Ovary (tissue), 9 donors: ENCODE data around the gene SGMS1. TPM values are rescaled to one million over a fixed set of nuclear protein-coding genes. Genes with fewer than 3 reads are reported as not detected.
"Not testable (repeated sequence)": the region's sequence is repeated elsewhere in the genome, so short reads cannot be mapped to it uniquely, and the experiment has no call there.

ENCODE experiments used
- DNase-seq, 5 donors: peaks; one replicate each; pipeline ENCODE4 v3.0.0-alpha.2; 2019 to 2020
- H3K27ac ChIP-seq, 2 donors: fragments of 200-600 bp; one replicate each; pipeline versions ENCODE4 v1.5.1 to v1.8.0; 2019 to 2022
- H3K27me3 ChIP-seq: fragments of 200-600 bp; one replicate; pipeline ENCODE4 v1.8.0; 2022
- H3K36me3 ChIP-seq: fragments of 200-600 bp; sonication (generic); one replicate; pipeline ENCODE4 v1.5.1; 2019
- H3K4me1 ChIP-seq: one replicate; pipeline ENCODE4 v1.8.1; 2013; ENCODE audit warnings: mild to moderate bottlenecking, moderate library complexity; ENCODE audit not compliant: insufficient read depth
- H3K4me3 ChIP-seq: fragments of 200-600 bp; sonication (generic); one replicate; pipeline ENCODE4 v1.5.1; 2017
- H3K9me3 ChIP-seq, 2 donors: fragments of 200-600 bp in 1 of 2; sonication (generic) in 1 of 2; one replicate each; pipeline versions ENCODE4 v1.5.1 to v1.8.1; 2013 to 2019; ENCODE audit warnings: mild to moderate bottlenecking in 1 of 2, moderate library complexity in 1 of 2
- CTCF ChIP-seq, 3 donors: fragments of 450-650 bp in 2 of 3; fragments of 200-600 bp in 1 of 3; IDR thresholded peaks; one replicate each; pipeline versions ENCODE4 v1.5.1 to v1.8.0; 2016 to 2022; ENCODE audit warnings: antibody characterized with exemption in 3 of 3, mild to moderate bottlenecking in 1 of 3
- EP300 ChIP-seq: sonication (generic); formaldehyde crosslinking; IDR thresholded peaks from one replicate; pipeline ENCODE4 v1.6.1; 2017; ENCODE audit warnings: antibody characterized with exemption
- POLR2A ChIP-seq: fragments of 450-650 bp; IDR thresholded peaks from one replicate; pipeline ENCODE4 v1.6.1; 2017; ENCODE audit warnings: antibody characterized with exemption, mild to moderate bottlenecking, moderate library complexity
- WGBS, 3 donors: extraction: QIAGEN DNeasy Blood & Tissue Kit in 1 of 3; methylation state at CpG; one replicate each; pipeline versions ENCODE4 v1.1.5 to v1.1.7; 2013 to 2017; 5-methylcytosine and 5-hydroxymethylcytosine counted together
- intact Hi-C, 4 donors: fragments of 100-400 bp; cut with DNase I; formaldehyde crosslinking; loops; one replicate each; pipeline versions ENCODE4 v1.11.0 to v1.15.1; 2022 to 2023
- polyA plus RNA-seq, 2 donors: library from polyadenylated mRNA; stranded (reverse); fragments of 200-250 nt in 1 of 2; fragments of 350-450 nt in 1 of 2; fragmentation: Illumina TruSeq in 1 of 2; extraction: RNeasy Lipid Tissue Mini Kit (QIAGEN cat#74804) in 1 of 2; gene quantifications; one replicate each; pipeline ENCODE4 v1.2.3, GENCODE V29; 2013 to 2014
- total RNA-seq, 7 donors: library from RNA; depleted of rRNA in 2 of 7; stranded (reverse); fragments of >200 nt in 2 of 7; fragmentation: NEBNext Ultra II Directional in 3 of 7; extraction: Animal tissue kit (Norgen Biotek cat#: 25700) in 3 of 7; gene quantifications; one replicate each; pipeline versions ENCODE4 v1.1.0 to v1.2.4, GENCODE V29; 2016 to 2023
- donor health status: DM: no; HTN: no; CAD: no; lungs with moderate emphysema.
- donor health status: DM: no; HTN: no; CAD: no.
- donor health status: Bipolar disorder and iron deficiency.
- donor health status: DM: yes; HTN: yes; CAD: no.
- donor health status: DM: no; HTN: no; CAD: no.
- donor health status: DM: yes; HTN: yes; CAD: no.

Gene SGMS1
- total and polyA plus RNA-seq, 9 donors = 15.6 to 90.0 (median 39.0) TPM

- TF ChIP-seq EP300 = no peak
- no peak for TF ChIP-seq CTCF (IDR thresholded peaks at IDR 0.05)
- no peak for TF ChIP-seq POLR2A
- Histone ChIP-seq H3K27ac (no peak overlapping the region), H3K4me1 (no peaks in the 10 kb centered on the region), H3K27me3 (no peaks in the 10 kb centered on the region), H3K9me3 (no peaks in the 10 kb centered on the region), H3K36me3 (no peaks in the 10 kb centered on the region), H3K4me3 (no peak overlapping the region)
- DNase-seq = no peak
- intact Hi-C loops = no loop called here
- 94 to 100% (median 94%) methylated on average over 1 of the region's 1 CpG for WGBS, 3 donors
These were observed 197.3 kb downstream of the SGMS1 start for GRCh38 chr10:50426485-50426884.

GRCh38 chr10:50425215-50425614 lies 198.5 kb downstream of the SGMS1 start:
- DNase-seq, H3K36me3 ChIP-seq, H3K27me3 ChIP-seq, H3K4me1 ChIP-seq, H3K4me3 ChIP-seq, intact Hi-C loops, H3K9me3 ChIP-seq, H3K27ac ChIP-seq: not testable (repeated sequence)
- WGBS, 3 donors = 96 to 100% (median 97%) methylated on average over 1 of the region's 1 CpG

GRCh38 chr10:50423448-50423847 lies 200.3 kb downstream of the SGMS1 start:
- TF ChIP-seq EP300 (no peak), CTCF (IDR thresholded peaks at IDR 0.05) (no peak), POLR2A (no peak)
- DNase-seq = no peak
- intact Hi-C loops = no loop called here
- H3K9me3 ChIP-seq = no peaks in the 10 kb centered on the region
- H3K4me3 ChIP-seq = no peak overlapping the region
- H3K4me1 ChIP-seq = peaks cover 2% of the 10 kb centered on the region
- H3K27me3 ChIP-seq = no peaks in the 10 kb centered on the region
- H3K27ac ChIP-seq = no peak overlapping the region
- 95 to 96% (median 96%) methylated on average over 3 of the region's 3 CpGs for WGBS, 3 donors
- H3K36me3 ChIP-seq = no peaks in the 10 kb centered on the region

- DNase-seq = no peak
- H3K4me1 ChIP-seq = peaks cover 4% of the 10 kb centered on the region
- H3K27ac ChIP-seq = no peak overlapping the region
- H3K4me3 ChIP-seq = no peak overlapping the region
- no peaks in the 10 kb centered on the region for H3K36me3 ChIP-seq
- intact Hi-C loops = no loop called here
- TF ChIP-seq CTCF (IDR thresholded peaks at IDR 0.05) (no peak), POLR2A (no peak), EP300 (no peak)
- H3K27me3 ChIP-seq = no peaks in the 10 kb centered on the region
- no peaks in the 10 kb centered on the region for H3K9me3 ChIP-seq
- WGBS, 3 donors = 62 to 70% (median 64%) methylated on average over 4 of the region's 4 CpGs
These were observed 201.5 kb downstream of the SGMS1 start for GRCh38 chr10:50422259-50422658.

GRCh38 chr10:50421026-50421719 lies 202.6 kb downstream of the SGMS1 start:
- Histone ChIP-seq H3K36me3 (no peaks in the 10 kb centered on the region), H3K27ac (no peak overlapping the region), H3K4me1 (peaks cover 5% of the 10 kb centered on the region), H3K4me3 (no peak overlapping the region), H3K9me3 (no peaks in the 10 kb centered on the region), H3K27me3 (no peaks in the 10 kb centered on the region)
- WGBS, 3 donors = 87 to 91% (median 90%) methylated on average over 6 of the region's 6 CpGs
- DNase-seq = no peak
- TF ChIP-seq CTCF (IDR thresholded peaks at IDR 0.05) (no peak), EP300 (no peak), POLR2A (no peak)
- intact Hi-C loops = no loop called here
